H9 (cell line): ENCODE data around the gene ZFP91. TPM values are rescaled to one million over a fixed set of nuclear protein-coding genes. Genes with fewer than 3 reads are reported as not detected.

Experiments
- DNase-seq: peaks from one replicate; pipeline ENCODE4 v3.0.0-alpha.2; 2017
- H2AFZ ChIP-seq: one replicate; pipeline ENCODE4 v1.6.1; 2013; ENCODE audit warnings: mild to moderate bottlenecking, low read length, control low read depth, moderate library complexity
- H2AK5ac ChIP-seq: 2 replicates; pipeline ENCODE4 v1.6.1; 2013; ENCODE audit warnings: low read length, control low read depth, mixed read lengths; ENCODE audit not compliant: insufficient read length
- H2BK120ac ChIP-seq: one replicate; pipeline ENCODE4 v1.6.1; 2013; ENCODE audit warnings: low read depth, mild to moderate bottlenecking, low read length, control low read depth, inconsistent platforms; ENCODE audit not compliant: poor library complexity, severe bottlenecking
- H2BK12ac ChIP-seq: 2 replicates; pipeline ENCODE4 v1.6.1; 2013; ENCODE audit warnings: low read length, control low read depth, mixed read lengths, low read depth; ENCODE audit not compliant: insufficient read length
- H2BK15ac ChIP-seq: 2 replicates; pipeline ENCODE4 v1.6.1; 2013; ENCODE audit warnings: low read depth, low read length, control low read depth
- H2BK20ac ChIP-seq: one replicate; pipeline ENCODE4 v1.6.1; 2013; ENCODE audit warnings: low read depth, mild to moderate bottlenecking, low read length, control low read depth, inconsistent platforms; ENCODE audit not compliant: poor library complexity, severe bottlenecking
- H2BK5ac ChIP-seq: 2 replicates; pipeline ENCODE4 v1.6.1; 2013; ENCODE audit warnings: low read length, control low read depth, mixed read lengths; ENCODE audit not compliant: insufficient read length
- H3K14ac ChIP-seq: 2 replicates; pipeline ENCODE4 v1.6.1; 2013; ENCODE audit warnings: low read length, control low read depth; ENCODE audit not compliant: insufficient read depth
- H3K18ac ChIP-seq: 2 replicates; pipeline ENCODE4 v1.6.1; 2013; ENCODE audit warnings: low read depth, mild to moderate bottlenecking, mixed read lengths, low read length, control low read depth; ENCODE audit not compliant: insufficient read length
- H3K23ac ChIP-seq: 2 replicates; pipeline ENCODE4 v1.6.1; 2013; ENCODE audit warnings: low read length, control low read depth, mixed read lengths, low read depth; ENCODE audit not compliant: insufficient read length
- H3K23me2 ChIP-seq: 2 replicates; pipeline ENCODE4 v1.6.1; 2013; ENCODE audit warnings: low read depth, mild to moderate bottlenecking, mixed read lengths, low read length, control low read depth; ENCODE audit not compliant: insufficient read length, poor library complexity, severe bottlenecking
- H3K27ac ChIP-seq: 2 replicates; pipeline ENCODE4 v1.5.1; 2013; ENCODE audit warnings: low read length, control low read depth, mixed read lengths, low read depth; ENCODE audit not compliant: insufficient read length
- H3K27me3 ChIP-seq: 2 replicates; pipeline ENCODE4 v1.6.1; 2013; ENCODE audit warnings: low read length, control low read depth, inconsistent platforms; ENCODE audit not compliant: insufficient read depth
- H3K4ac ChIP-seq: 2 replicates; pipeline ENCODE4 v1.6.1; 2013; ENCODE audit warnings: low read depth, mild to moderate bottlenecking, control low read depth, inconsistent platforms, low read length, moderate library complexity
- H3K4me1 ChIP-seq: 2 replicates; pipeline ENCODE4 v1.6.1; 2013; ENCODE audit warnings: low read length, control low read depth, inconsistent platforms; ENCODE audit not compliant: insufficient read depth
- H3K4me2 ChIP-seq: 2 replicates; pipeline ENCODE4 v1.6.1; 2013; ENCODE audit warnings: low read length, control low read depth, mixed read lengths; ENCODE audit not compliant: insufficient read length, insufficient read depth
- H3K56ac ChIP-seq: 2 replicates; pipeline ENCODE4 v1.6.1; 2013; ENCODE audit warnings: low read depth, mild to moderate bottlenecking, mixed read lengths, low read length, control low read depth; ENCODE audit not compliant: insufficient read length
- H3K79me1 ChIP-seq: 2 replicates; pipeline ENCODE4 v1.6.1; 2013; ENCODE audit warnings: low read depth, mild to moderate bottlenecking, moderate library complexity, low read length, control low read depth, inconsistent platforms; ENCODE audit not compliant: insufficient read depth, poor library complexity, severe bottlenecking
- H3K79me2 ChIP-seq: 2 replicates; pipeline ENCODE4 v1.6.1; 2013; ENCODE audit warnings: low read length, control low read depth, inconsistent platforms; ENCODE audit not compliant: insufficient read depth
- H3K9ac ChIP-seq: 2 replicates; pipeline ENCODE4 v1.6.1; 2013; ENCODE audit warnings: low read length, control low read depth, mixed read lengths; ENCODE audit not compliant: insufficient read length; ENCODE audit errors: extremely low read depth
- H3K9me3 ChIP-seq: one replicate; pipeline ENCODE4 v1.6.1; 2013; ENCODE audit warnings: low read depth, low read length, inconsistent platforms; ENCODE audit not compliant: control insufficient read depth
- H3T11ph ChIP-seq: one replicate; pipeline ENCODE4 v1.6.1; 2013; ENCODE audit warnings: mild to moderate bottlenecking, low read length, control low read depth, inconsistent platforms
- H4K20me1 ChIP-seq: one replicate; pipeline ENCODE4 v1.6.1; 2013; ENCODE audit not compliant: control insufficient read depth, insufficient read length, insufficient read depth
- H4K5ac ChIP-seq: 2 replicates; pipeline ENCODE4 v1.6.1; 2013; ENCODE audit warnings: low read depth, mild to moderate bottlenecking, mixed read lengths, low read length, control low read depth; ENCODE audit not compliant: insufficient read length
- H4K8ac ChIP-seq: replicated peaks from 2 replicates; pipeline ENCODE4 v1.6.1; 2013; ENCODE audit warnings: low read length, control low read depth, mixed read lengths, low read depth; ENCODE audit not compliant: insufficient read length
- H4K91ac ChIP-seq: 2 replicates; pipeline ENCODE4 v1.6.1; 2013; ENCODE audit warnings: low read depth, mild to moderate bottlenecking, moderate library complexity, mixed read lengths, low read length, control low read depth; ENCODE audit not compliant: insufficient read length
- H3K27ac Mint-ChIP-seq, 3 experiments: 2 replicates in 2 of 3; 3 replicates in 1 of 3; pipeline ENCODE4 v1.8.0; 2020 to 2021; ENCODE audit warnings: mixed read lengths in 3 of 3, mild to moderate bottlenecking in 1 of 3, moderate library complexity in 1 of 3
- H3K27me3 Mint-ChIP-seq: 2 replicates; pipeline ENCODE4 v1.8.0; 2021; ENCODE audit warnings: low read depth, mild to moderate bottlenecking, moderate library complexity, mixed read lengths
- H3K36me3 Mint-ChIP-seq, 3 experiments: 2 replicates in 2 of 3; 3 replicates in 1 of 3; pipeline ENCODE4 v1.8.0; 2020 to 2021; ENCODE audit warnings: low read depth in 3 of 3, mixed read lengths in 3 of 3; ENCODE audit not compliant: insufficient read depth in 1 of 3
- H3K4me1 Mint-ChIP-seq, 2 experiments: 2 replicates each; pipeline ENCODE4 v1.8.0; 2020; ENCODE audit warnings: mixed read lengths in 2 of 2
- H3K4me3 Mint-ChIP-seq, 2 experiments: 2 replicates in 1 of 2; 3 replicates in 1 of 2; pipeline ENCODE4 v1.8.0; 2020 to 2021; ENCODE audit warnings: mild to moderate bottlenecking in 2 of 2, mixed read lengths in 2 of 2, moderate library complexity in 1 of 2
- H3K9me3 Mint-ChIP-seq, 2 experiments: 2 replicates in 1 of 2; 3 replicates in 1 of 2; pipeline ENCODE4 v1.8.0; 2020; ENCODE audit warnings: mild to moderate bottlenecking in 2 of 2, mixed read lengths in 2 of 2, moderate library complexity in 1 of 2
- WGBS: extraction: QIAGEN DNeasy Blood & Tissue Kit; methylation state at CpG from one replicate; pipeline ENCODE4 v1.1.7; 2013; ENCODE audit warnings: missing lambda C conversion rate, low lambda C conversion rate, mixed read lengths; ENCODE audit not compliant: insufficient read length; ENCODE audit errors: extremely low coverage; 5-methylcytosine and 5-hydroxymethylcytosine counted together
- total RNA-seq: library from RNA; stranded (reverse); gene quantifications from 2 replicates; pipeline ENCODE4 v1.2.1, GENCODE V29; 2021
- TF ChIP-seq, protein P1 (sequence below): fragments of 200-600 bp; sonication (generic); conservative IDR thresholded peaks from 3 replicates; pipeline ENCODE4 v1.8.0; 2021; ENCODE audit warnings: antibody characterized with exemption, mild to moderate bottlenecking

The ZFP91 gene
- total RNA-seq, 1 experiment from 2014 or later: 32.9 TPM

DNA sequence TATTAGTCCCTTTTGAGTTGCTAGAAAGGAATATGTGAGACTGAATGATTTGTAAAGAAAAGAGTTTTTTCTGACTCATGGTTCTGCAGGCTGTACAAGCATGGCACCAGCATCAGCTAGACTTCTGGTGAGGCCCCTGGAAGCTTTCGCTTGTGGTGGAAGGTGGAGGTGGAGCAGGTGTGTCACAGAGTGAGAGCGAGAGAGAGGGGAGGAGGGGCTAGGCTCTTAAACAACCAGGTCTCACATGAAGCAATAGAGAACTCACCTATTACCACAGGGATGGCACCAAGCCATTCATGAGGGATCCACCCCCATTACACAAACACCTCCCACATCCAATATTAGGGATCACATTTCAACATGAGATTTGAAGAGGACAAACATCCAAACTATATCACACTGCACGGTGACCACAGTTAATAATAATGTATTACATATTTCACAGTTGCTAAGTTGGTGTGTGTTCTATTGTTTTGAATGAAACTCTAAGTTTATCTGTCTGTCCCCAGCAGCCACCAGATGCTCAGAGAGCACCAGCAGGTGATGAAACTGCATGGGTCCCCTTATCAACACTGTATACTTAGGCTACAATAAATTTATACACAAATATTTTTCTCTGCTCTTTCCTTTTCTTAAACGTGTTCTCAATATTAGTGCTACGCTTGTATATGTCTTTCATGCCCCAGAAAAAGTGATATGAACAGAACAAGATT is 14.1 kb downstream of the ZFP91 start:
- H3K9me3 ChIP-seq: no peaks in the 10 kb centered on the region
- H3T11ph ChIP-seq: no peak overlapping the region
- WGBS: no CpG with 5 or more reads among the region's 5 CpGs
- H3K27me3 ChIP-seq: no peaks in the 10 kb centered on the region
- H2BK5ac ChIP-seq: no peak overlapping the region
- no peak overlapping the region for H4K91ac ChIP-seq
- H3K79me1 ChIP-seq: peaks cover 5% of the 10 kb centered on the region
- no peak overlapping the region for H2BK120ac ChIP-seq
- H3K14ac ChIP-seq: no peak overlapping the region
- Mint-ChIP-seq H3K27ac (peak overlapping the region in 2 of 3 experiments; percentile 14 to 35; a peak in 2 of 7 replicates), H3K27me3 (no peaks in the 10 kb centered on the region), H3K4me3 (no peak overlapping the region), H3K9me3 (no peaks in the 10 kb centered on the region; a peak in 1 of 5 replicates), H3K36me3 (peaks cover 6 to 15% (median 6%) of the 10 kb centered on the region in 3 experiments; a peak in 6 of 7 replicates), H3K4me1 (peaks cover 6 to 7% of the 10 kb centered on the region in 2 experiments; a peak in 2 of 4 replicates)
- no peaks in the 10 kb centered on the region for H4K20me1 ChIP-seq
- H3K4me2 ChIP-seq: no peak overlapping the region
- H4K8ac ChIP-seq: no peak overlapping the region
- no peaks in the 10 kb centered on the region for H3K23me2 ChIP-seq
- no peak overlapping the region for H2BK20ac ChIP-seq
- H2AK5ac ChIP-seq: no peak overlapping the region
- no peak overlapping the region for H2BK15ac ChIP-seq
- no peak overlapping the region for H3K9ac ChIP-seq
- H3K4ac ChIP-seq: no peak overlapping the region
- no peak overlapping the region for H2BK12ac ChIP-seq
- H2AFZ ChIP-seq: no peak overlapping the region
- no peaks in the 10 kb centered on the region; the same call in 1 of the 2 replicates for H3K4me1 ChIP-seq
- H3K79me2 ChIP-seq: peaks cover 4% of the 10 kb centered on the region; the same call in 1 of the 2 replicates
- H3K23ac ChIP-seq: no peak overlapping the region
- TF ChIP-seq, protein P1, sequence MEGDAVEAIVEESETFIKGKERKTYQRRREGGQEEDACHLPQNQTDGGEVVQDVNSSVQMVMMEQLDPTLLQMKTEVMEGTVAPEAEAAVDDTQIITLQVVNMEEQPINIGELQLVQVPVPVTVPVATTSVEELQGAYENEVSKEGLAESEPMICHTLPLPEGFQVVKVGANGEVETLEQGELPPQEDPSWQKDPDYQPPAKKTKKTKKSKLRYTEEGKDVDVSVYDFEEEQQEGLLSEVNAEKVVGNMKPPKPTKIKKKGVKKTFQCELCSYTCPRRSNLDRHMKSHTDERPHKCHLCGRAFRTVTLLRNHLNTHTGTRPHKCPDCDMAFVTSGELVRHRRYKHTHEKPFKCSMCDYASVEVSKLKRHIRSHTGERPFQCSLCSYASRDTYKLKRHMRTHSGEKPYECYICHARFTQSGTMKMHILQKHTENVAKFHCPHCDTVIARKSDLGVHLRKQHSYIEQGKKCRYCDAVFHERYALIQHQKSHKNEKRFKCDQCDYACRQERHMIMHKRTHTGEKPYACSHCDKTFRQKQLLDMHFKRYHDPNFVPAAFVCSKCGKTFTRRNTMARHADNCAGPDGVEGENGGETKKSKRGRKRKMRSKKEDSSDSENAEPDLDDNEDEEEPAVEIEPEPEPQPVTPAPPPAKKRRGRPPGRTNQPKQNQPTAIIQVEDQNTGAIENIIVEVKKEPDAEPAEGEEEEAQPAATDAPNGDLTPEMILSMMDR: no peak
- H3K27ac ChIP-seq: no peak overlapping the region
- no peak overlapping the region for H4K5ac ChIP-seq
- H3K18ac ChIP-seq: no peak overlapping the region
- H3K56ac ChIP-seq: no peak overlapping the region
- DNase-seq: no peak
